OCI-LY7 (cell line): Measurements from ENCODE around the gene TCHH.

Experiments
- EZH2phosphoT487 ChIP-seq: fragments of 200-600 bp; sonication (generic); IDR thresholded peaks from 2 replicates; pipeline ENCODE4 v1.6.1; 2018; ENCODE audit warnings: low read depth, borderline replicate concordance, mild to moderate bottlenecking, mixed run types, antibody characterized with exemption, low read length, moderate library complexity, mixed read lengths
- TF ChIP-seq, protein P1 (sequence below): fragments of 200-600 bp; sonication (generic); conservative IDR thresholded peaks from 2 replicates; pipeline ENCODE4 v1.5.1; 2014; ENCODE audit warnings: mild to moderate bottlenecking, antibody characterized with exemption, low read length, moderate library complexity, mixed read lengths

DNA sequence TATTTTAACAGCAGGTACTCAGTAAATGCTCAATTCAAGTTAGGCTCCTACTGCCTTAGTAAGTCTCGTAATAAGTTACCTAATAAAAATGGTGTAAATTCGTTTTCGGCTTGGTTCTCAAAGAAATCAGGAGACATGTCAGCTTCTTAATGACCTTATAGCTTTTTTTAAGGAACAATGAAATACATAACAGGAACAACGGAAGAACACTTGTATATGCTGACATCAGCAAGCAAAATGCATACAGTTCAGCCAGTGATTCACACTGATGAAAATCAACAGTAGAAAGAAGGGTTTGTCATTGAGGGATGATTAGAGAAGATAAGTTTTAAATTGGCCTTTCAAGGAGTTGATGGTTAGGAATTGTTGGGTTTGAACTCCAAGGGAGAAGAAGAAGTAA is 30.5 kb upstream of the TCHH start:
- TF ChIP-seq, protein P1, sequence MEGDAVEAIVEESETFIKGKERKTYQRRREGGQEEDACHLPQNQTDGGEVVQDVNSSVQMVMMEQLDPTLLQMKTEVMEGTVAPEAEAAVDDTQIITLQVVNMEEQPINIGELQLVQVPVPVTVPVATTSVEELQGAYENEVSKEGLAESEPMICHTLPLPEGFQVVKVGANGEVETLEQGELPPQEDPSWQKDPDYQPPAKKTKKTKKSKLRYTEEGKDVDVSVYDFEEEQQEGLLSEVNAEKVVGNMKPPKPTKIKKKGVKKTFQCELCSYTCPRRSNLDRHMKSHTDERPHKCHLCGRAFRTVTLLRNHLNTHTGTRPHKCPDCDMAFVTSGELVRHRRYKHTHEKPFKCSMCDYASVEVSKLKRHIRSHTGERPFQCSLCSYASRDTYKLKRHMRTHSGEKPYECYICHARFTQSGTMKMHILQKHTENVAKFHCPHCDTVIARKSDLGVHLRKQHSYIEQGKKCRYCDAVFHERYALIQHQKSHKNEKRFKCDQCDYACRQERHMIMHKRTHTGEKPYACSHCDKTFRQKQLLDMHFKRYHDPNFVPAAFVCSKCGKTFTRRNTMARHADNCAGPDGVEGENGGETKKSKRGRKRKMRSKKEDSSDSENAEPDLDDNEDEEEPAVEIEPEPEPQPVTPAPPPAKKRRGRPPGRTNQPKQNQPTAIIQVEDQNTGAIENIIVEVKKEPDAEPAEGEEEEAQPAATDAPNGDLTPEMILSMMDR, result no peak
- TF ChIP-seq EZH2phosphoT487, result no peak
